Measurements from ENCODE around the gene VENTX.

DNA sequence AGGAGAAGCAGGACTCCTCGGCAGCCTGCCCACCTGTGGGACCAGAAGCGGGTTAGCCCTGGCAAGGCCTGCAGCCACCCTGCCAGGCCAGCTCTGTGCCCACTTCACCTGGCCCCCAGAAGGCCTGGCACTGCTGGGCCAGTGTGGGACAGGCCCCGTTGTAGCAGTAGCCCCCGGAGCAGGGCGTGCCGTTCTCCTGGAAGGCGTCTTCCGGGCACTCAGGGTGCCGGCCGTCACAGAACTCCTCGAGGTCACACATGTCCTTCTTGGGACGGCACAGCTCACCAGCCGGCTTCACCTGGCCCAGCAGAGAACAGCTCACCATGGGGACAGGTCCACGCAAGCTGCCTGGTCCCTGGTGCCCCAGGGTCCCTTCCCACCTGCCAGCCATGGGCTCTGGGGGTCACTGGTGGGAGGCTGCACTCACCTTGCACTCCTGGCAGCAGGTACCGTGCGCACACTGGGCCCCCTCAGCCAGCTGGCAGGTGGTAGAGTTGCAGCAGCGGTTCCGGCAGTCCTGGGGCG lies 33.2 kb downstream of the VENTX start:
- TF ChIP-seq, protein P1, sequence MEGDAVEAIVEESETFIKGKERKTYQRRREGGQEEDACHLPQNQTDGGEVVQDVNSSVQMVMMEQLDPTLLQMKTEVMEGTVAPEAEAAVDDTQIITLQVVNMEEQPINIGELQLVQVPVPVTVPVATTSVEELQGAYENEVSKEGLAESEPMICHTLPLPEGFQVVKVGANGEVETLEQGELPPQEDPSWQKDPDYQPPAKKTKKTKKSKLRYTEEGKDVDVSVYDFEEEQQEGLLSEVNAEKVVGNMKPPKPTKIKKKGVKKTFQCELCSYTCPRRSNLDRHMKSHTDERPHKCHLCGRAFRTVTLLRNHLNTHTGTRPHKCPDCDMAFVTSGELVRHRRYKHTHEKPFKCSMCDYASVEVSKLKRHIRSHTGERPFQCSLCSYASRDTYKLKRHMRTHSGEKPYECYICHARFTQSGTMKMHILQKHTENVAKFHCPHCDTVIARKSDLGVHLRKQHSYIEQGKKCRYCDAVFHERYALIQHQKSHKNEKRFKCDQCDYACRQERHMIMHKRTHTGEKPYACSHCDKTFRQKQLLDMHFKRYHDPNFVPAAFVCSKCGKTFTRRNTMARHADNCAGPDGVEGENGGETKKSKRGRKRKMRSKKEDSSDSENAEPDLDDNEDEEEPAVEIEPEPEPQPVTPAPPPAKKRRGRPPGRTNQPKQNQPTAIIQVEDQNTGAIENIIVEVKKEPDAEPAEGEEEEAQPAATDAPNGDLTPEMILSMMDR (IDR thresholded peaks at IDR 0.05): no peak
- TF ChIP-seq POLR2AphosphoS5 (IDR thresholded peaks at IDR 0.05): no peak

Measured in sigmoid colon (tissue), 4 donors.